Fibroblast of mammary gland (primary cell): ENCODE data around the gene KLF6.

Experiments used
- DNase-seq: peaks from one replicate; pipeline ENCODE4 v3.0.0-alpha.2; 2010; ENCODE audit warnings: low read depth
- H3K4me3 ChIP-seq: 2 replicates; pipeline ENCODE4 v1.5.1; 2011; ENCODE audit warnings: low read depth, mild to moderate bottlenecking, low read length, moderate library complexity; ENCODE audit not compliant: control insufficient read depth
- TF ChIP-seq, protein P1 (sequence below): conservative IDR thresholded peaks from 2 replicates; pipeline ENCODE4 v1.5.1; 2011; ENCODE audit warnings: low read depth, low read length, inconsistent platforms; ENCODE audit not compliant: control insufficient read depth, insufficient read depth

Gene KLF6

DNA sequence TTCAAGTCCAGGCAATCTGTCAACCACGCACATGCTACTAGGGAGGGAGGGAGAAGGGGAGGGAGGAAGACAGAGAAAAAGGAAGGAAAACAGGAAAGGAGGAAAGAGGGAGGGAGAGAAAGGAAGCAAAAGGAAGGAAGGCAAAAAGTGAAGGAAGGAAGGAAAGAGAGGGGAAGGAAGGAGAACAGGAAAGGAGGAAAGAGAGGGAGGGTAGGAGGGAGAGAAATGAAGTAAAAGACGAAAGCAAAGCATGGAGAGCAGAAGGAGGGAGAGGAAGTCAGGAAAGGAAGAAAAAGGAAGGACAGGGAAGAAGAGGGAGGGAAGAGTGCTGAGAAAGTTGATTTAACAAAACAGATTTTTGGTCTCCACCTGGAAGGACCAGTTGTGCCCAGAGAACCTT, 25.6 kb downstream of the KLF6 start:
- TF ChIP-seq, protein P1, sequence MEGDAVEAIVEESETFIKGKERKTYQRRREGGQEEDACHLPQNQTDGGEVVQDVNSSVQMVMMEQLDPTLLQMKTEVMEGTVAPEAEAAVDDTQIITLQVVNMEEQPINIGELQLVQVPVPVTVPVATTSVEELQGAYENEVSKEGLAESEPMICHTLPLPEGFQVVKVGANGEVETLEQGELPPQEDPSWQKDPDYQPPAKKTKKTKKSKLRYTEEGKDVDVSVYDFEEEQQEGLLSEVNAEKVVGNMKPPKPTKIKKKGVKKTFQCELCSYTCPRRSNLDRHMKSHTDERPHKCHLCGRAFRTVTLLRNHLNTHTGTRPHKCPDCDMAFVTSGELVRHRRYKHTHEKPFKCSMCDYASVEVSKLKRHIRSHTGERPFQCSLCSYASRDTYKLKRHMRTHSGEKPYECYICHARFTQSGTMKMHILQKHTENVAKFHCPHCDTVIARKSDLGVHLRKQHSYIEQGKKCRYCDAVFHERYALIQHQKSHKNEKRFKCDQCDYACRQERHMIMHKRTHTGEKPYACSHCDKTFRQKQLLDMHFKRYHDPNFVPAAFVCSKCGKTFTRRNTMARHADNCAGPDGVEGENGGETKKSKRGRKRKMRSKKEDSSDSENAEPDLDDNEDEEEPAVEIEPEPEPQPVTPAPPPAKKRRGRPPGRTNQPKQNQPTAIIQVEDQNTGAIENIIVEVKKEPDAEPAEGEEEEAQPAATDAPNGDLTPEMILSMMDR: no peak
- no peak overlapping the region for H3K4me3 ChIP-seq
- no peak for DNase-seq

DNA sequence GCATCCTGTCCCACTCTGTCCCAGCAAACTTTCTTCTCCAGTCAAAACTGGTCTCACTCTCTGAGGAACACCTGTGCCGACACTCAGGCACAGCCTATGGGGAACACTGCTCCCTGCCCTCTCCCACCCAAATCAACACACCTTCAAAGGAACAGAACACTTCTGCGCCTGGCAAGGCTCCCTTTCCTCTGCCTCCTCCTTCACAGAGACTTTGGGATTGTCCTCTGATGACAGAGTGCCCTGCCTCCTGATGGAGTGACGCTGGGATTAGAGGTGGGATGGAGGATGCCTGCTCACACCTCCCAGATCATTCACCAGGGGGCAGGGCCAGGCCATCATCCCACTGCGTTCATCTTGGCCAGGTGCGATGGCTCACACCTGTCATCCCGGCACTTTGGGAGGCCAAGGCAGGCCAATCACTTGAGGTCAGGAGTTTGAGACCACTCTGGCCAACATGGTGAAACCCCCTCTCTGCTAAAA, 26.5 kb downstream of the KLF6 start:
- DNase-seq: no peak
- TF ChIP-seq, protein P1: no peak
- H3K4me3 ChIP-seq: no peak overlapping the region

DNA sequence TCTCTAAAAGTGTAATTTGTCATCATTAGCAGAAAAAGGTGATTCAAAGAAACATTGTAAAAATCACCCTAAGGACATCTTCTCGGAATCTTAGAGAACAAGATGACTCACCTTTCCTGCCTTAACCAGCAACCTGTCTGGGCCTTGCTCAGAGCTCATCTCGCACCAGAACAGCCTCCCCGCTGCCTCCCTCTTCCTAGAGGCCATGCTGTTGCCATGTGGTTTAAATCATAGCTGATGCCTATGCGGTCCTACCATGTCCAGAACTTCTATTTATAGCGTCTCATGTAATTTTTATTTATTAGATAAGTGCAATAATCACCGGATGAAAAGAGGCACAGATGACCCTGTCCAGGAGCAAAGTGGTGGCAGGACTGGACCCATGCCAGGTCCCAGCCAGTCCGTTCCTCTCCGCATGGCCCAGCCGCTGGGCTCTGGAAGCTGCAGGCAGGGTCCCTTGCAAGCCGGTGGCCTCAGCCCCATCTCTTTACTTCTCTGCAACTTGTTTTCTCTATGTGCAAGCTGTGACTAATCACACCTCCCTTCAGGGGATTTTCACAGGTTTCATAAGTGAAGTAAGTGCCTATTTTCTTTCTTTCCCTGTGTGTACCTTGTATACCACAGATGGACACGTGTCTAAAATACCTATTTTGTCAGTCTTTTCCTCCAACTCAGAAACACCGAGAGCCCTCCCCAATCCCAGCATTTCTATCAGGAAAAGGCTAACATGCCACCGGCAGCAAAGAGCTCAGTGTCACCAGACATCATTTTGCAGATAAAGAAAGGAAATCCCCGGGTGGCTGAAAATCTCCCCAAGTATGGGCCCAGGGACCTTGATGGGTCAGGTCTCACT, 27.1 kb downstream of the KLF6 start:
- H3K4me3 ChIP-seq: no peak overlapping the region
- TF ChIP-seq, protein P1: no peak
- DNase-seq: no peak

DNA sequence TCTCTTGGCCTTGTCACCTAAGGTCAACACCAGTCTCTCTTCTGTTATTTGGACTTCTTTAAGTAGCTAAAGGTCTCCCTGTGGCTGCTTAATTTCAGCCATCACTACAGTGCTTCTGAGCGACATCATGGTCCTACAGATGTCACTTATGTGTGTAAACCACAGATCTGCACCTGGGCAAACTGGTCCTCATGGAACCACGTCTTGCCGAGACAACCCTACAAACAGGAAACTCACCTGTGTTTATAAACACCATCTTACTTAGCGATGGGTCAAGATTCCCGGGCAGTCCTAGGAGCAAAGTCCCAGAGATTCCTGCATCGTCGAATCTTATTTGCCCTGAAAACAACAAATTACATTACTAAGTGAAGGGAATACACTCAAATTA, 27.8 kb downstream of the KLF6 start:
- TF ChIP-seq, protein P1: no peak
- H3K4me3 ChIP-seq: no peak overlapping the region
- DNase-seq: no peak

DNA sequence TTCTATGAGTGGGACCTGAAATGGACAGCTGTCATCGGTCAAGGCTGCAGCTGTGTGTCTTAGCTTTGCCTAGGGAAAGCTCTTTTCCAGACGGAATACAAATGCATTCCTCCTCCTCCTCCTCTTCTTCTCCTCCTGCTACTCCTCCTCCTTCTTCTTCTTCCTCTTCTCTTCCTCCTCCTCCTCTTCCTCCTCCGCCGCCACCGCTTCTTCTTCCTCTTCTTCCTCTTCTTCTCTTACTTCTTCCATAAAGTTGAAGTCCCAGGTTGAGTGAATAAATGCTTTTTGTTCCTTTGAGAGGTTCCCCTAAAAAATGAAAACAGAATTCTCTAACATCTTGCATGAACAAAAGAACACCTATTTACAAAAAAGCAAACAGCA, 28.7 kb downstream of the KLF6 start:
- TF ChIP-seq, protein P1: no peak
- no peak for DNase-seq
- H3K4me3 ChIP-seq: no peak overlapping the region

DNA sequence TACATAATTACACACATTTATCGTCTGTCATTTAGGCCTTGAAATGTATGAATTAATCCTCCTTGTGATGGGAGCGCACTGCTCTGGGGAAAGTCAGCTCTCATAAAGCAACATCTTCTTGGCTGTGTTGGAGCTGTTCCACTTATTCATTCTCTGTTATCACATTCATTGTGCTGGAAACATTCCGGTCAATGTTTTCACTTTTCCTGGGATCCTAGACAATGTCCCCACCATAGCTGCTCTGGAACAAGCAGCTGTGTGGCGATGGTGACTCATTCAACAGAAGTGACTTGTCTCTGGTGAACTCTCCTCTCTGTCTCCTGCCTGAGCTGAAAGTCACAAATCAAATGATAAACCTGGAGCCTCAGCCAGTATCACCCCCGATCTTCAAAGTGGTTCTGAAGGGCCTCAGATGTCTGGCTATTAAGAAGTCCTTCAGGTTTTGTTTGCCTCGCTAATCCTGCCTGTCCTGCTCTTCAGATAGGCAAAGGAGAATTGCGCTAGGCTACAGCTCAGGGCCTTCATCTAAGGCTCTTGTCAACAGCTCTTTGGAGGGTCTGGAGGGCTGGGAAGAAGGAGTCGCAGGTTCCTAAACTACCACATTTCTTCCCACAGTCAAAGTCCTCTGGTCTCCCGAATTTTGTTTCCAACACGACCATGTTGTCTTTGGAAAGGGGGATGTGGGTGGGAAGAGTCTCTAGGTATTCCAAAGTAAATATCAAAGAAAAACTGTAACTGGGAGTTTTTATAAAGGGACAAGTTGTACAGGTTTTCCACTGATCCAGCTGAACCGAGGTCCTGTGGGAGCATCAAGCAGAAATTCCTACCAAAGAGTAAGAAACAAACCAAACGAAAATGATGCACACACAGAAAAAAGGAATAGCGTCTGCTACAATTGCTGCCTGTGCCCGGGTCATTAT, 29.3 kb downstream of the KLF6 start:
- peak; percentile 59 for DNase-seq
- TF ChIP-seq, protein P1: no peak
- no peak overlapping the region for H3K4me3 ChIP-seq
